Activated CD4-positive, alpha-beta T cell treated with anti-CD3 and anti-CD28 coated beads for 4 hours (primary cell): Measurements from ENCODE around the gene SIGLEC8.
"Not testable (repeated sequence)": the region's sequence is repeated elsewhere in the genome, so short reads cannot be mapped to it uniquely, and the experiment has no call there.

ENCODE experiments used
- DNase-seq, 2 donors: peaks; one replicate each; pipeline ENCODE4 v3.0.0-alpha.2; 2020

The SIGLEC8 gene

GRCh38 chr19:51441410-51442390 lies 16.6 kb downstream of the SIGLEC8 start:
- DNase-seq = peak; percentile 90 to 91

GRCh38 chr19:51440846-51441409 lies 17.3 kb downstream of the SIGLEC8 start:
- peak; percentile 62 to 74 for DNase-seq

DNA sequence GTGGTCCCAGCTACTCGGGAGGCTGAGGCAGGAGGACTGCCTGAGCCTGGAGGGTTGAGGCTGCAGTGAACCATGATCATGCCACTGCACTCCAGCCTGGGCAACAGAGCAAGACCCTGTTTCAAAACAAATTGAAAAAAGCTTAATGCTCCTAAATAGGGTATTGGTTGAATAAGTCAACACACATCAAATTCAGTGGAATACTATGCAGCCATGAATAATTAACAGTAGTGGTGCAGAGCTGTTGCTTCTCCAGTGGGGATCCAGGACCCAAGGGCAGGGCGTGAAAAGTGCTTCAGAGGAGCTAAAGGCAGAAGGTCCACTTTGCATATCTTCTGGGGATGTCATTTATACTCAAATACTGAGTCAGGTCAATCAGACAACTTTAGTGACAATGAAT lies 18.2 kb downstream of the SIGLEC8 start:
- DNase-seq = no peak

DNA sequence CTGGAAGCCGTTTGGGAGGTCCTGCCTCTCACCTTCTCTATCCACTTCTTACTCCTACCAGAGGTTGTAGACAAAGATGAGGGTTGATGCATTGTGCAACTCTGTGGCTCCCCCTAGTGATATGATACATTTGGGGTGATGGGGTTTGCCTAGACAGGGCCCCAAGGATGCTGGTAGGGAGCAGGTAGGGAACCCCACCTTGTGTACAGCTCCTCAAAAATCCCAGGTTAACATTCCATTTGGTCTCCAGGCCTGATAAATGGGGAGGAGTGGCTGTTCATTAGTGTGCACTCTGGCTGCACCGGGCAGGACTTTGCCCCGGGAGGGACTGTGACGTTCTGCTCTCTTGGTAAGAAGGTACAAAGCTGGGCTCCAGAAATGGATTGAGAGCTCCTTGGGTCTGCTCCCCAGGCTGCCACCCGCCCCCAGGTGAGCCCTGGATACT lies 19.2 kb downstream of the SIGLEC8 start:
- DNase-seq = peak in 1 of 2 donors; percentile 46

GRCh38 chr19:51434456-51434855 lies 23.8 kb downstream of the SIGLEC8 start:
- no peak for DNase-seq

DNA sequence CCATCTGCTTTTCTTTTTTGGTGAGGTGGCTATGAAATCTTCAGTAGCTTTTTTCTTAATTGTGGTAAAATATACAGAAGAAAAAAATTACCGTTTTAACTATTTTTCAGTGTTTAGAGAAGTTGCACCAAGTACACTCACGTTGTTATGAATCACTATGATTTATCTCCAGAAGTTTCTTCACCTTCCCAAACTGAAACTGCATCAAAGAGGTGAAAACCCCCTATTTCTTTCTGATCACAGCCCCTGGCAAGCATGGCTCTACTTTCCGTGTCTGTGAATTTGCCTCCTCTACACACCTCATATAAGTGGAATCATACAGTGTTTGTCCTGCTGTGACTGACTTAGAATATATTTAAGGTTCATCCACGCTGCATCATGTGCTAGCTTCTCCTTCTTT lies 25.2 kb downstream of the SIGLEC8 start:
- no peak for DNase-seq

DNA sequence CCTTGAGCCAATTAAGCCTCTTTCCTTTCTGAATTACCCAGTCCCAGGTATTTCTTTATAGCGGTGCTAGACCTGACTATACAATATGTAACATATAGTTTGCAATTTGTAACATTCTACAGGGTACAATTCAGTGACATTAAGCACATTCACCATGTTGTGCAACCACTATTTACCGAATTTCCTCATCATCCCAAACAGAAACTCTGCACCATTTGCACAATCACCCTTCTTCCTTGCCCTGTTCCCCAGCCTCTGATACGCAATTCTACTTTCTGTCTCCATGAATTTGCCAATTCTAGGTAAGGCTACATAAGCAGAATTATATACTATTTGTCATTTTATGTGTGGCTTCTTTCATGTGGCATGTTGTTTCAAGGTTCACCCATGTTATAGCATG lies 27.1 kb downstream of the SIGLEC8 start:
- no peak for DNase-seq

DNA sequence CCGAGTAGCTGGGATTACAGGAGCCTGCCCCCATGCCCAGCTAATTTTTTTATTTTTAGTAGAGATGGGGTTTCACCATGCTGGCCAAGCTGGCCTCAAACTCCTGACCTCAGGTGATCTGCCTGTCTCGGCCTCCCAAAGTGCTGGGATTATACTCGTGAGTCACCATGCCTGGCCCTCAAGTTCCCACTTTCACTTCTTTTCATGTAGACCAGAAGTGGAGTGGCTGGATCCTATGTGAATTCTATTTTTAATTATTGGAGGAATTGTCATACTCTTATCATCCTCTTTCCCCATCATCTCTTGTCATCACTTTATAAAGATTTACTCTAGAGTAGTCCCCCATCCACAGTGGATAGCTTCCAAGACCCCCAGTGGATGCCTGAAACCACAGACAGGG lies 28.0 kb downstream of the SIGLEC8 start:
- DNase-seq = no peak

GRCh38 chr19:51427201-51427600 lies 31.1 kb downstream of the SIGLEC8 start:
- no peak for DNase-seq

GRCh38 chr19:51422053-51422448 lies 36.2 kb downstream of the SIGLEC8 start:
- DNase-seq = peak; percentile 79 to 85

DNA sequence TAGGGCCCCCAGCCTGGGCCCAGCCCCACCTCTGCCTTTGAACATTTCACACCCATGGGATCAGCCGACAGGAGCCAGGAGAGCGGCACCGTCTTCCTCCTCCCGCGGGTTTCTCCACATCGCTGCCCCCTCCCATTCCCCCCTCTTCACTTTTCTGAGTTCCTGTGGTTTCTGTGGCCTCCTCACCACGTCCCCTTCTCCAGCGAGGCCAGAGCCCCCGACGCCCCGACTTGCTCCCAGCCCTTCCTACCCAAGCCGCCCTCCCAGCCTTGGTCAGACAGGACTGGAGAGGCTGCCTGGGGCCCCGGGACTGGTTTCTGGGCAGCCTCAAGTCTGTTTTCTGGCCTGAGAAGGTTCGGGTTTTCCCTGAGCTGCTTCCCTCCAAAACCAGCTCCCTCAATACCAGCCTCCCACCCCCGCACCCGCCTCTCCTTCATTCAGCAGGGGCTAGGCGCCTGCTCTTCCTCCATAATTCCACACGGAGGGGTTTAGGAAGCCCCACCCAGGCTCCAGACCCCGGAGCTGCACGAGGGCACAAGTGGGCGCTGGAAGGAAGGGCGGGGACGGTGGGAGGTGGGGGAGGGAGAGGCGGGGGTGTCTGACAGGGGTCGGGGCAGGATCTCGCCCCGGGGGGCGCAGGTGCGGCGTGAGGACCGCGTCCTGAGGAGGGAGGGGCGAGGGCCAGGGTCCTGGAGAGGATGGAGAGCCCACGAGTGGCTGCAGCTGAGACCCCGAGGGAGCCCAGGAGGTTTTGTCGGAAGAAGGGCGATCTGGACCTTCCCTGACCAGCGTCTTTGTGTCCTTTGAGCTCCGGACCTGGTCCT lies 36.8 kb downstream of the SIGLEC8 start:
- DNase-seq = no peak

- not testable (repeated sequence) for DNase-seq
These were observed 37.7 kb downstream of the SIGLEC8 start for GRCh38 chr19:51420511-51420910.

DNA sequence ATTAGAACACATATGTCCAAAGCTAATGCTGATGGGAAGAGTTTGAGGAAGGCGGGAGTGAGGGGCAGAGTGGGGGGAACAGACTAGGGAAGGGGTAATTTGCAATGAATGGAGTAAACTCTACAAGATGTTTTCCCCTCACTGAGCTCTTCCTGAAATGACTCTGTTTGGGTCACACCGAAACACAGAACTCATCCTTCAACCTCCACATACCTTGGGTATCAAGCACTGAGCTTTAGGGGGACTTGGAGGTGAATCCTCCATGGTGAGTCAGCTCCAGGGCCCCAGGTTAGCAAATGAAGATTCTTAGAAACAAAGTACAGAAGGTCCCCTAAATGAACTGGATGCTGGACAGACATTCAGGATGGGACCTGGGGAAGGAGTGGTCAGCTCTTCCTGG lies 39.5 kb downstream of the SIGLEC8 start:
- DNase-seq = no peak

DNA sequence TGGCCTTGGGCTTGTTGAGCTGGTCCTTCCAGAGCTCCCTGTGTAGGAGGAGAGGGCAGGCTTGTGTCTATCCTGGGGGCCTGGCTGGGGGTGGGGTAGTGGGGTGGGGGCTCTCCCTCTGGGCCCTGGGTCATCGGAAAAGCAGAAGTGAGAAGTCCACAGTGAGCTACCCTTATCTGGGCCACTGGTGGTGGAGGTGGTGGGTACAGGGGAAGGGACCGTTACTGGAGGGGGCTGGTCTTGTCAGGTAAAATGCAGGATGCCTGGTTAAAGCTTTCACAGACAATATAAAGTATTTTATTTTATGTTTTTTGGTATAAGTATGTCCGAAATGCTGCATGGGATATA lies 40.5 kb downstream of the SIGLEC8 start:
- DNase-seq = no peak

DNA sequence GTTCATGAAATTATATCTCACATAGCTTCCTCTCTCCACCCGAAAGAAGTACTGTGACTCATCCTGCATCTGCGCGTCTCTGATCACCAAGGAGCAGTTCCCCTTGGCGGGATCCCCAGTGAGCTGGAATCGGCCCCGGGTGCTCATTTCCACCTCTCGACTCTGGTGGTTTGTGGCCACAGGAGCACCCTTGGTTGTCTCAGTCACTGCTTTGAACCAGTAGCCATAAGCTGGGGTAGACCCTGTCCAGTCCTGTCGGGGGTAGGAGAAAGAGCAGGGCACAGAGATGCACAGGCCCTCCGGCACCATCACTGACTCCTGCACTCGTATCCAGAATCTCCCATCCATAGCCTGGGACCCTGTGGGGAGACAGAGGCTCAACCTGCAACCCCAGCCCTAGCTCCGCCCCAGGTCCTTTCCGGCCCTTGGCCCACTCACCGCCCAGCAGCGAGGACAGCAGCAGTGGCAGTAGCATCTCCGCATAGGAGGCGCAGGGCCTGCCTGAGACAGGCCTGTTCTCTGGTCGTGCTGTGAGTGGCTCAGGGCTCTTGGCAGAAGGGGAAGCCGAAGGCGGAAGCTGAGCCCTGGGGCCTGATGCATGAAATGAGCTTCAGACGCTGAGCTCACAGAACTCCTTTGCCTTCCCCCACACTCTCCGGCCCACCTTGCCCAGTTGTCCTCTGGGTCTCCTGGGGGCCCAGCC lies 41.0 kb downstream of the SIGLEC8 start, which contains the start of gene SIGLEC10:
Gene SIGLEC10 (minus strand): TSS at position 536 of the 703 bp plus-strand sequence. CDS start 61 bp downstream, at position 475.
- DNase-seq = no peak

GRCh38 chr19:51416422-51416821 lies 41.8 kb downstream of the SIGLEC8 start:
- not testable (repeated sequence) for DNase-seq

DNA sequence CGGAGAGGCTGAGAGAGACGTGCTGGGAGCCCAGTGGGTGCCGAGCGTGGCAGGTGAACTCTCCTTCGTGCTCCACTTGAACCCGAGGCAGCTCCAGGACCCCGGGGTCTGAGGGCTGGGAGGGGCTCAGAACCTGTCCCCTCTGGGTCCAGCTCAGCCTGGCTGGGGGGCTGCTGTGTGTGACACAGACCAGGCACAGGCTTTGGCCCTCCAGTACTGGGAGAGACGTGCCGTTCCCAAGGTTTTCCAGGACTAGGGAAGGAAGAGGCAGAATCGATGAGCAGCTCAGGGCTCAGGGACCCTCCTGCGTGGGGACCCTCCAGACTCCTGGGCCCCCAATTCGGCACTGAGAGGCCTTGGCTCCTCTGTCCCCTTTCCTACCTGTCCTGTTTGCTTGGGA lies 43.1 kb downstream of the SIGLEC8 start:
- DNase-seq = no peak

DNA sequence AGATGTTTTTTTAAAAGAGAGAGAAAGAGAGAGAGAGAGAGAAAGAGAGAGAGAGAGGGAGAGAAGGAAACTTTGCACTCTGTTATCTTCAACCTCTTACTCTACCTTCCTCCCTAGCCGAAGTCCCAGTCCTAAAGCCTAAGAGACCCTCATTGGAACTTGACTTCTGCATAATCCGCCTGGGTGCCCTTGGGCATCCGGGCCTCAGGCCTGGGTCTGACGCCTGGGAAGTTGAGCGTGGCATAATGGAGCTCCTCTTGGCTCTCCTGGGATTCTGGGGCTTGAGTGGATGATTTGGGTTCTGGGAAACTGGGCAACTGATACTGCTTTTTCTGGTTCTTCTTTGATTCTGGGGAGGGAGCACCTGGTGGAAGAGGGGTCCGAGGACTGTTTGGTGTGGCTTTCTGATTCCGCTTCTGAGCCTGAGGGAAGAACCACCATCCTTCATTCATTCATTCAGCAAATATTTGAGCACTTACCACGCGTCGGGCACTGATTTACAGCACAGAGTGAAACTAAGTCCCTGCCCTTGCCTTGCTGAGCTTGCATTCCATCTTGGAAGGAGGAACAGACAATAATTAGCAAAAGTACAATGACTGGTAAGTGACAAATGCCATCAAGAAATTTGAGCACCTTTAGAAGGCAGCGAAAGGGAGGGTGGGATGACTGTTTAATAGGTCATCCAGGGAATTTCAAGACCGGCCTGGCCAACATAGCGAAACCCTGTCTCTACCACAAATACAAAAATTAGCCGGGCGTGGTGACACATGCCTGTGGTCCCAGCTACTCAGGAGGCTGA lies 47.1 kb downstream of the SIGLEC8 start:
- no peak for DNase-seq

- DNase-seq = peak; percentile 18 to 23
These were observed 50.6 kb downstream of the SIGLEC8 start for GRCh38 chr19:51407511-51408131.

GRCh38 chr19:51402117-51402516 lies 56.1 kb downstream of the SIGLEC8 start:
- no peak for DNase-seq
